Mucosa of stomach (tissue), 1 donor: ENCODE data around the gene DEFB121.
"Not testable (repeated sequence)": the region's sequence is repeated elsewhere in the genome, so short reads cannot be mapped to it uniquely, and the experiment has no call there.

Source experiments
- H3K27me3 ChIP-seq: one replicate; pipeline ENCODE4 v1.7.0; 2013; ENCODE audit warnings: mild to moderate bottlenecking, low read length; ENCODE audit not compliant: control insufficient read depth, insufficient read depth
- H3K36me3 ChIP-seq: one replicate; pipeline ENCODE4 v1.7.0; 2013; ENCODE audit warnings: low read length; ENCODE audit not compliant: control insufficient read depth, insufficient read depth
- H3K4me1 ChIP-seq: one replicate; pipeline ENCODE4 v1.7.0; 2013; ENCODE audit warnings: mild to moderate bottlenecking, low read length; ENCODE audit not compliant: control insufficient read depth, insufficient read depth
- H3K4me3 ChIP-seq: one replicate; pipeline ENCODE4 v1.7.0; 2013; ENCODE audit warnings: low read length
- H3K9ac ChIP-seq: one replicate; pipeline ENCODE4 v1.7.0; 2013; ENCODE audit warnings: mild to moderate bottlenecking, low read length, moderate library complexity
- H3K9me3 ChIP-seq: one replicate; pipeline ENCODE4 v1.7.0; 2013; ENCODE audit warnings: mild to moderate bottlenecking, low read length, moderate library complexity; ENCODE audit not compliant: control insufficient read depth
- donor health status: Pancreatic carcinoma.

DEFB121 gene

DNA sequence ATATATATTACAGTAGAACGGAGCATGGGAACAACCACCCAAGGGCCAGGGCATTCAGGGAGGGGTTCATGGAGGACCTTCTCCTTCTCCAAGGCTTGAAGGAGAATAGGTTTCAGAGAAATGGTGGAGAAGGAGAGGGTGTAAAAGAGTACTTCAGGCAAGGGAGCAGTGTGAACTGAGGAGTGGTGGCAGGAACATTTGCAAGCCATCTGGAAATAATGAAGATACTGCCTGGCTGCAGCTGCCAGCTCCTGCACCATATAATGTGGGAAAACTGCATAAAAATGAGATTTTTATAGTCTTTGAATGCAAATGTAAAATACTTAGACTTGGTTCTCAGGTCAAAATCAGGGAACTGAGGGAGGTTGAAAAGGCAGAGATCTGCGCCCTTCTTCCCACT, 9.6 kb upstream of the DEFB121 start:
- Histone ChIP-seq H3K36me3 (no peaks in the 10 kb centered on the region), H3K27me3 (no peaks in the 10 kb centered on the region), H3K9me3 (no peaks in the 10 kb centered on the region), H3K9ac (no peak overlapping the region), H3K4me3 (no peak overlapping the region), H3K4me1 (no peaks in the 10 kb centered on the region)

DNA sequence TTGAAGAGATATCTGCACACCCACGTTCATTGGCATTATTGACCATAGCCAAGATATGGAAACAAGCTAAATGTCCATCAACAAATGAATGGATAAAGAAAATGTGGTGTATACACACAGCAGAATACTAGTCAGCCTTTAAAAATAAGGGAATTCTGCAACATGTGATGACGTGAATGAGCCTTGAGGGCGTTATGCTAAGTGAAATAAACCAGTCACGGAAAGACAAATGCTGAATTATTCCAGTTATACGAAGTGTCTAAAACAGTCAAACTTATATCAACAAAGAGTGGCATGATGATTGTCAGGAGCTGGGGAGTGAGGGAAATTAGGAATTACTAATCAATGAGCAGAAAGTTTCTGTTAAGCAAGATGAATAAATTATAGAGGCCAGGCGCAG, 8.4 kb upstream of the DEFB121 start:
- no peak overlapping the region for H3K4me3 ChIP-seq
- no peaks in the 10 kb centered on the region for H3K27me3 ChIP-seq
- no peaks in the 10 kb centered on the region for H3K9me3 ChIP-seq
- H3K36me3 ChIP-seq: no peaks in the 10 kb centered on the region
- no peaks in the 10 kb centered on the region for H3K4me1 ChIP-seq
- no peak overlapping the region for H3K9ac ChIP-seq

- H3K27me3 ChIP-seq: no peaks in the 10 kb centered on the region
- no peak overlapping the region for H3K9ac ChIP-seq
- no peaks in the 10 kb centered on the region for H3K36me3 ChIP-seq
- no peak overlapping the region for H3K4me3 ChIP-seq
- no peaks in the 10 kb centered on the region for H3K9me3 ChIP-seq
- H3K4me1 ChIP-seq: no peaks in the 10 kb centered on the region
Observed at GRCh38 chr20:31410011-31410410, 4.0 kb upstream of the DEFB121 start.

- H3K4me3 ChIP-seq: no peak overlapping the region
- no peaks in the 10 kb centered on the region for H3K4me1 ChIP-seq
- no peaks in the 10 kb centered on the region for H3K27me3 ChIP-seq
- no peaks in the 10 kb centered on the region for H3K36me3 ChIP-seq
- no peak overlapping the region for H3K9ac ChIP-seq
- no peaks in the 10 kb centered on the region for H3K9me3 ChIP-seq
Observed at GRCh38 chr20:31403886-31404285, 2.1 kb downstream of the DEFB121 start.

GRCh38 chr20:31394900-31395299, 11.1 kb downstream of the DEFB121 start:
- no peaks in the 10 kb centered on the region for H3K9me3 ChIP-seq
- no peaks in the 10 kb centered on the region for H3K4me1 ChIP-seq
- no peak overlapping the region for H3K9ac ChIP-seq
- no peak overlapping the region for H3K4me3 ChIP-seq
- H3K36me3 ChIP-seq: no peaks in the 10 kb centered on the region
- peaks cover 4% of the 10 kb centered on the region for H3K27me3 ChIP-seq

DNA sequence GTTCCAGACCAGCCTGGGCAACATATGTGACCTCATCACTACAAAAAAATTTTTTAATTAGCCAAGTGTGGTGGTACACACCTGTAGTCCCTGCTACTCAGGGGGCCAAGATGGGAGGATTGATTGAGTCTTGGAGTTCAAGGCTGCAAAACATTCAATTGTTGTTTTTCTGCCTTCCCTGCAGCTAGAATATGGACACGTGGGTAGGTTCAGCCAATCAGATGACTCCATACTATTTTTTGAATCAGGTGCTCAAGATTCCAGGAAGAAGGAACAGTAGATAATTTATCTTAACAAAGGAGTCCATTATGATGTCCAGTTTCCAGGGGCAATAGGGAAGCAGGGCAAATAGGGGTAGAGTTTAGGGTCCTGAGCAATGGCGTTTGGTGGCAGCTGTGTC, 13.2 kb downstream of the DEFB121 start:
- no peak overlapping the region for H3K4me3 ChIP-seq
- no peaks in the 10 kb centered on the region for H3K4me1 ChIP-seq
- H3K27me3 ChIP-seq: peaks cover 4% of the 10 kb centered on the region
- H3K9me3 ChIP-seq: no peaks in the 10 kb centered on the region
- H3K9ac ChIP-seq: no peak overlapping the region
- no peaks in the 10 kb centered on the region for H3K36me3 ChIP-seq

DNA sequence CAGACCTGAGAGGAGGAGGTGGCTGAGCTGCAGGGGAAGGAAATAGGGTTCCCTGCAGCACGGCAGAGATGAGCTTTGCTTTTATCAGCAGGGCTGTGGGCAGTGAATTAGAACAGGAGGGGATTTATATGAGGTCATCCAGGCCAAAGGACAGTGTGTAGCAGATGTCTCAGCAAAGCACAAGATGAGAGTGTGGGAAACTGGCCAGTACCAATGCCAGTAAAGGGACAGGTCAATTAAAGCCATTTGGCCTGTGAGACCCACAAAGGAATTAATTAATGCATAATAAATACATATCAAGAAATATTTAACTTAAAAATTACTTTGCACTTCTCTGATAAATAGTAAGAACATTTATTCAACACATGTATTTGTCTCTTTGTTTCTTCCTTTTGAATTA, 15.5 kb downstream of the DEFB121 start, which contains the start of gene DEFB119:
Gene DEFB119, minus strand, starts transcription at position 101 of the 400 bp plus-strand sequence. CDS start 107 bp downstream, outside the sequence.
- no peaks in the 10 kb centered on the region for H3K36me3 ChIP-seq
- no peaks in the 10 kb centered on the region for H3K9me3 ChIP-seq
- H3K4me1 ChIP-seq: no peaks in the 10 kb centered on the region
- H3K9ac ChIP-seq: no peak within 1 kb of the TSS
- peaks cover 4% of the 10 kb centered on the region for H3K27me3 ChIP-seq
- no peak within 1 kb of the TSS for H3K4me3 ChIP-seq

- Histone ChIP-seq H3K36me3 (no peaks in the 10 kb centered on the region), H3K27me3 (no peaks in the 10 kb centered on the region), H3K4me3 (no peak overlapping the region), H3K9me3 (no peaks in the 10 kb centered on the region), H3K4me1 (no peaks in the 10 kb centered on the region), H3K9ac (no peak overlapping the region)
Observed at GRCh38 chr20:31374346-31374745, 31.7 kb downstream of the DEFB121 start.

DNA sequence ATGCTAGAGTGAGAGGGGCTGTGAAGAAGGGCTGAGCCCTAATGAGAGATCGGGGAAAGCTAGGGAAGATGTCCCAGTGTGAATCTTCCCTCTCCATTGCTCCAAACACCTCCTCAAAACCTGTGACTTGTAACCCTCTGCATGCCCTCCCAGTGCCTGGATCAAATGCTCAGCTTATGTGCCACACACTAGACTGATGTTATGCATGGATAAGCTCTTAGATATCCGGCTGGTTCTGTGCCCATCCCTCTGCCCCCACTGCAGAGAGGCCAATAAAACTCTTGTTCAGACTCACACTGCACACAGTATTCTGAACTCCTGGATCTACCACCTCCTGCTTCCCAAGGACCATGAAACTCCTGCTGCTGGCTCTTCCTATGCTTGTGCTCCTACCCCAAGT, 37.7 kb downstream of the DEFB121 start, which contains the start of gene DEFB118:
Gene DEFB118, plus strand, starts transcription at position 301 of the 400 bp plus-strand sequence. Its CDS starts 50 bp downstream, at position 351.
- Histone ChIP-seq H3K9ac (no peak within 1 kb of the TSS), H3K4me3 (no peak within 1 kb of the TSS), H3K9me3 (no peaks in the 10 kb centered on the region), H3K4me1 (no peaks in the 10 kb centered on the region), H3K36me3 (no peaks in the 10 kb centered on the region), H3K27me3 (no peaks in the 10 kb centered on the region)

DNA sequence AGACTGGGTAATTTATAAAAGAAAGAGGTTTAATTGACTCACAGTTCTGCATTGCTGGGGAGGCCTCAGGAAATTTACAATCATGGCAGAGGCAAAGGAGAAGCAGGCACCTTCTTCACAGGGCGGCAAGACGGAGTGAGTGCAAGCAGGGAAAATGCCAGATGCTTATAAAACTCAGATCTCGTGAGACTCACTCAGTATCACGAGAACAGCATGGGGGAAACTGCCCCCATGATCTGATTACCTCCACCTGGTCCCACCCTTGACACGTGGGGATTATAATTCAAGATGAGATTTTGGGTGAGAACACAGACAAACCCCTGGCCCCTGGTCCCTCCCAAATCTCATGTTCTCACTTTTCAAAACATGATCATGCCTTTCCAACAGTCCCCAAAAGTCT, 41.7 kb downstream of the DEFB121 start:
- not testable (repeated sequence) for H3K36me3 ChIP-seq, H3K9ac ChIP-seq, H3K9me3 ChIP-seq, H3K27me3 ChIP-seq, H3K4me3 ChIP-seq, H3K4me1 ChIP-seq

GRCh38 chr20:31363295-31363694, 42.7 kb downstream of the DEFB121 start:
- no peaks in the 10 kb centered on the region for H3K9me3 ChIP-seq
- no peaks in the 10 kb centered on the region for H3K4me1 ChIP-seq
- no peak overlapping the region for H3K4me3 ChIP-seq
- H3K27me3 ChIP-seq: no peaks in the 10 kb centered on the region
- no peaks in the 10 kb centered on the region for H3K36me3 ChIP-seq
- no peak overlapping the region for H3K9ac ChIP-seq

DNA sequence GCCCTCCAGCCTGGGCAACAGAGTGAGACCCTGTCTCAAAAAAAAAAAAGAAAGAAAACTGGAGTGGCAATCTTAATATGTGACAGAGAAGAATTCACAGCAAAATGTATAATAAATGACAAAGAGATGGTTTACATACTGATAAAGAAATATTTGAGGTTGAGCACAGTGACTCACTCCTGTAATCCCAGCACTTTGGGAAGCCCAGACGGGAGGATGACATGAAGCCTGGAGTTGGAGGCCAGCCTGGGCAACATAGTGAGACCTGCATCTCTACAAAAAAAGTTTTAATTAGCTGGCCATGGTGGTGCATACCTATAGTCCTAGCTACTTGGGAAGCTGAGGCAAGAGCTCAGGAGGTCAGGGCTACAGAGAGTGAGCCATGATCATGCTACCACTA, 50.0 kb downstream of the DEFB121 start:
- no peaks in the 10 kb centered on the region for H3K9me3 ChIP-seq
- no peaks in the 10 kb centered on the region for H3K36me3 ChIP-seq
- no peaks in the 10 kb centered on the region for H3K4me1 ChIP-seq
- H3K9ac ChIP-seq: no peak overlapping the region
- H3K27me3 ChIP-seq: no peaks in the 10 kb centered on the region
- H3K4me3 ChIP-seq: no peak overlapping the region
